ENCODE measurements around the gene PSAT1.

DNA sequence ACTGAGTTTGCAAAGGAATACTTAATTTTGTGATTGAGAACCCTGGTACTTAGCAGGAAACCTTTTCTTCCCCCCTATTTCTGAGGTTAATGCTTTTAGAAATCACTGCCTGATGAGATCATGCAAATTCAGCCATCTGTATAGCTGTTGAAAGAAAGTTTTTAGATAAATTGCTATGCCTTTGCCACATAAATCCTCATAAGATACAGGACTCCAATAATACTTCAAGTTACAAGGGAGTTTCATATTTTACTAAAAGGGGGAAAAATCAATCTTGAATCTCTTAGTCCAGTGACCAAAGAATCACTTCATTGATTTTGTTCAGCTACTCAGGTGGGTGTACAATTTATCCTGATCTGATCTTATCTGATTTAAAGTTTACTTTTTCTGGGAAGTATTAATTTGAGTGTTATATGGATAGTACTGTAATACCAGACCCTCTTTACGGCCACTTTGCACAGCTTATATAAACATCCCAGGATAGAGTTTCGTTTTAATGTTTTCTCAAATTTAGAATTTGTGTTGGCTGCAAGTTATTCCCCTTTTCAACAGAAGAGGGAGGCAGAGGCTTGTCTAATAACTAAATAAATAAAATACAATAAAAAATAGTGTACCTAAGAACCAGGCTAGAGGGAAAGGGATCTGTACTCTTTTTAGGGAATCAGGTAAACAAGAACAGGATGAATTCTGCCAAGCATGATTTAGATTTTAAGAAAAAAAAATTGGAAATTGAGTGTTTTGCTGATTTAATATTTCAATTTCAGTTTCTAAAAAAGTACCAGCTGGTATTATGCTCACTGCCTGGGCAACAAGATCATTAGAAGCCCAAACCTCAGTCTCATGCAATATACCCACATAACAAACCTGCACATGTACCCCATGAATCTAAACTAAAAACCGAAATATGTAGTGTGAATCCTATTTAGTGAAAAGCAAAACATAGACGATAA is 69.1 kb downstream of the PSAT1 start:
- TF ChIP-seq CTCF (IDR thresholded peaks at IDR 0.05) (peak; percentile 53 to 75 (median 70)), POLR2A (IDR thresholded peaks at IDR 0.05) (no peak)
